Measurements from ENCODE around the gene EIF3M. TPM values are rescaled to one million over a fixed set of nuclear protein-coding genes. Genes with fewer than 3 reads are reported as not detected.
"Not testable (repeated sequence)": the region's sequence is repeated elsewhere in the genome, so short reads cannot be mapped to it uniquely, and the experiment has no call there.

EIF3M gene
- total RNA-seq, result 633 and 662 TPM in 2 replicates

DNA sequence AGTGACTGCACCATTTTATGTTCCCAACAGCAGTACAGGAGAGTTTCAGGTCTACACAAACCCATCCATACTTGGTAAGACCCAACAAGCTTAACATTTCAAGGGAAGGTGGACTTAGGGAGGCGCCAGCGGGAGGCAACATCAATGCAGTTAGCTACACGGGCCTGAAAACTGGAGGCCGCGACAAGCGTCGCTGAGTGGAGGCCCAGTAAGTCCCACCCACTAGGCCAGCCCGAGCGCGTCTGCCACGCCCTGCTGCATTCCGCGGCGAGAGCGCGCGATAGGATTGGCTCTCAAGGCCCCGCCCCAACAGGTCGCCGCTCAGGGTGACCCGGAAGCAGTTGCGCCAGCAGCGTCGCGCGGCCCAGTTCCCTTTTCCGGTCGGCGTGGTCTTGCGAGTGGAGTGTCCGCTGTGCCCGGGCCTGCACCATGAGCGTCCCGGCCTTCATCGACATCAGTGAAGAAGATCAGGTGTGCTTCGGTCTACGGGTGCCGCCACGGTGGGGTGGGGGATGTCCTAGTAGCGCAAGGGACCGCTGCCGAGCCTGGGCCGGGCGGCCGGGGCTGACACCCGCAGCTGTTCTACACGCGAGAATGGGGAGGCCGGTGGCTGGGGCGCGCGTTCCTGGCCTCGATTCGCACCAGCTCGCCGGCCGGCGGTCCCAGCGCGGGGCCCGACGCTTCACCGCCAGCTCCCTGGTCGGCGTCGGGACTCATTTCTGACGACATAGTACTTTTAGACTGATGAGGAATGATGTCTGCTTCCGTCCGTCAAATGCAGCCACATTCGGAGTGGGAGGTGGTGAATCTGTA is at the start of gene EIF3M:
EIF3M (plus strand) TSS at position 373 of the 813 bp plus-strand sequence; CDS start at position 430, 57 bp downstream.
- DNase-seq, result peak; percentile 98

DNA sequence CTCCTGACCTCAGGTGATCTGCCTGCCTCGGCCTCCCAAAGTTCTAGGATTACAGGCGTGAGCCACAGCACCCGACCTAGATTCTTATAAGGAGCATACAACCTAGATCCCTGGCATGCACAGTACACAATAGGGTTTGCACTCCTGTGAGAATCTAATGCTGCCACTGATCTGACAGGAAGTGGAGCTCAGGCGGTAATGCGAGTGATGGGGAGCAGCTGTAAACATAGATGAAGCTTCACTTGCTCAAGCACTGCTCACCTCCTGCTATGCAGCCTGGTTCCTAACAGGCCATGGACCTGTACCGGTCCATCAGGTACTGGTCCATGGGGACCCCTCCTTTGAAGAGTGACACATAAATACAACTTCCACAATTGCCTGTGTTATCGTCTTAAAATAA is 44.8 kb upstream of the EIF3M start:
- DNase-seq, result no peak

DNA sequence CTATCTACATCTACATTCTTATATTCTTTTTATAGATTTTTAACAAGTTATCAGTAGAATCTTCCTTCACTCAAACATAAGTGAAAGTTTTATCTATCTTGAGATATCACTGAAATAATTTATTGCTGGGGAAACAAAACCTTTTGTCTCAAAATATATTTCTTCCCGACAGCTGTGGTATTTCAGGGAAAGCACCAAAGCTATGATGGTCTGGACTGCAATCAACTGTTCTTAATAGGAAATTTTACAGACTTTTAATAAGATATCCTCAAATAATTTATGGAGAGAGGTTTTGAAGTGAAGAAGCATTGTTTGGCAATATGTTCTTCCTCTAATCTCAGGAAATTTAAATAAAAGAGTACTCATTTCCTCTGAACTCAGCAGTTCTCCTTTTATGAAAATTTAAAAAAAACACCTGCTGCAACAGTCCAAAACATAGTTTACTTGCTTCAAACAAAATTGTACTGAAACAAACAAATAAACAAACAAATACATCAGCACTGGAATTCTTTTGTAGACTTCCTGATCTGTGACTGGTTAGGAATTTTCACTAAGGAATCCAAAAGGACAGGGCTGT is 33.9 kb upstream of the EIF3M start:
- DNase-seq, result no peak

DNA sequence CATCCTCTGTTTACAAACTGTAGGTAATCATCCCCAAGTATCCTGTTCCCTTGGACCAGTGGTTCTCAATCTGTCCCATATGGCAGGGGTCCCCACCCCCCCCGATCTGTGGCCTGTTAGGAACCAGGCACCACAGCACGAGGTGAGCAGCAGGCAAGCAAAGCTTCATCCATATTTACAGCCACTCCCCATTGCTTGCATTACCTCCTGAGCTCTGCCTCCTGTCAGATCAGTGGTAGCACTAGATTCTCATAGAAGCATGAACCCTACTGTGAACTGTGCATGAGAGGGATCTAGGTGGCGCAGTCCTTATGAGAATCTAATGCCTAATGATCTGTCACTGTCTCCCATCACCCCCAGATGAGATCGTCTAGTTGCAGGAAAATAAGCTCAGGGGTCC is 33.4 kb upstream of the EIF3M start:
- no peak for DNase-seq

DNA sequence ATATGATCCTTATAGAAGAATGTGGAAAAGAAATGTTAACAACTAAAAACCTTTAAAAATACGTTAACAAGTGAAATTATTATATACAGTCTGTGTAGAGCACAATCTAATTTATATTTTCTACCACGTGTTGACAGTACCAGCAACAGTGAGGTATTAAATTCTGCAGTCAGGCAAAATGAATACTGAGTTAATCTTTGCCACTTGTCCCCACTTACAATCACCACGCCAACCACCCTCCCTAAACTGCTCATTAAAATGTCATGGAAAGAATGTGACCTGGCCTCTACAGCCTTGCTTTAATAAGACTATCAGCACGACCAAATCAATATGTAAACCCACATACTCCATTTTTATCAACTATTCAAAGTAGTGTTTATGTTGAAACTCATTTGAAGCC is 28.5 kb upstream of the EIF3M start:
- DNase-seq, result no peak

DNA sequence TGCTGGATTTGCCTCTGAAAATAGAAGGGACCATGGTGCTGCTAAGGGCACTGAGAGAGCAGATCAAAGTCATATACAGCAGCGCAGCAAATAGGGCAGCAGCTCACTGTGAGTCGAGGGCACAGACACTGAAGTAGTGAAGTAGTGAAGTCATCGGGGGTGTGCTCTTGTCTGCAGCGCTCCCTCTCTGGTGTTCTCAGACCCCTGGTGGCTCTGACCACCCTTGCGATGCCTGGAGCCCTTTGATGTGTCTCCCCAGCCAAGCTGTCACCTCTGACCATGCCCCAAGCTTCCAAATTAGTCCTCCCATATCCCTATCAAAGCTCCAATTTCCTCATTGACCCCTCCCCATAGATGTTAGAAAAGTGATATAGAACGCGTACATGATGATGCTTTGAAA is 27.7 kb upstream of the EIF3M start:
- DNase-seq, result no peak

DNA sequence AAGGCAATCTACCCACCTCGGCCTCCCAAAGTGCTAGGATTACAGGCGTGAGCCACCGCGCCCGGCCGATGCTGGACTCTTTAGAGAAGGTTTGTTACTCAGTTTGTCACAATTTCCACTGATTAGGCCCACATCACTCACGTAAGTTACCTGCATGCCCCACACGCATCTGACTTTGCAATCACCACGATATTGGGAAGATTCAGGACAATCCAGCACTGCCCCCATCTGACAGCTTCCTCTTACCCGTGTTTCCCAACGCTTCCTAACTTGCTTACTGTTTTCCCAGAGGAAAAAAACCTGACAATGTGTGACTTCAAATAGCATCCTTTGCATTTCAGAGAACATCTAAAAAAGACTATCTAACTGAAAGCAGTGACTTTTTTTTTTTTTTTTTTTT is 21.8 kb upstream of the EIF3M start:
- DNase-seq, result no peak

DNA sequence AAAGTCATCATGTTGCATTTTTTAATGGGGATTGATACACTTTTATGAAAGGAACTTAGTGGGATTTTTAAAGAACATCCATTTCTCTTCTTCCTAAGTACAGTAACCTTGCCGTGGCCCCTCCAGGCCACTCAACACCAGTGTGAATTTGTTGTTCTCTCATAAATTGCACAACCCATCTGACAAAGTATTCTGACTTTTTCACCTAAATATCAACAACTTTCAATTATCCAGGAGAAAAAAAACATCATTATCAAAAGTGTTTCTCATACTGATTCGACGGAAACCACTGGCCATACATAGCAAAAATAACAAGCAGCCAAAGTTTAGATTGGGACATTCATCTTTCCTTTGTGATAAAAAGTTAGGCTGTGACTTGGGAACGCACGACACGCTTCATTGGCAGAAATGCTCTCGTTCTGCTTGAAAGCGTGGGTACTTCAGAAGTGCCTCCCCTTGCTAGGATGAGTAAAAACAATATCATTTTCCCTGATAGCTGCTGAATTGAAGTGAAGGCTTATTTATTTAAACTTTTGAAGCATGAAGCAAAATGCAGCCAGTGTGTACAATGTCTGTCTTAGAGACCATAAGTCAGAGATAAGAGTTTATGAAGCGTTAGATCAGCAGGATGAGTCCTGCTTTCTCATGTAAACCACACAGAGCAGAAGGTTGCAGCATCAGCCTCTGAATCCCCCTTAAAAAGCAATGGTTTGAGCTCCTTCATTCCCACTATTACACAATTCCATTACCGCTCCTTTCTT is 20.6 kb upstream of the EIF3M start:
- no peak for DNase-seq

DNA sequence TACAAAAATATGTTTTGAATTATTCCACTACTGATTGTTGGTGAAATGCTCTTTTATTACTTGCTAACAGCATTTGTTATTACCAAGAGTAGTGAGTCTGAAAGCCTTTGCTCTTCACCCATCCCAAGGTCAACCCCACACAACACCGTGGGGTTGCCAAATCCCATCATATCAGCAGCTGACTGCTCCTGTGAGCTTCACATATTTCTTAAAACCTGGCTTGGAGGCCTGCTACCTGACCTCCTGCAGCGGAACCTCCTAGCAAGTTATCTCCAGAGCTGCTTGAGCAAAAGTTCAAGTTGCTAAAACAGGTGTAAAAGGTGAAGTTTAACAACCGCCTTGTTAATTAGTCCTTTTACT is 20.1 kb upstream of the EIF3M start:
- no peak for DNase-seq

DNA sequence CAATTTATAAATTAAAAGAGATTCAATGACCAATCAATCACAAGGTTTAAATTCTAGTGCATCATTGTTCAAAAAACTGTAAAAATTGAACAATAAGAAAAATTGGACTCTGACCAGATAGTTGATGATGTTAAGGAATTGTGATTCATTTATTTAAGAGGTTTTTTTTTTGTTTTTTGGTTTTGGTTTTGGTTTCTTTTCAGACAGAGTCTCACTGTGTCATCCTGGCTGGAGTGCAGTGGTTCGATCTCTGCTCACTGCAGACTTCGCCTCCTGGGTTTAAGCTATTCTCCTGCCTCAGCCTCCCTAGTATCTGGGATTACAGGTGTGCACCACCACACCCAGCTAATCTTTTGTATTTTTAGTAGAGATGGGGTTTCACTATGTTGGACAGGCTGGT is 17.1 kb upstream of the EIF3M start:
- no peak for DNase-seq

DNA sequence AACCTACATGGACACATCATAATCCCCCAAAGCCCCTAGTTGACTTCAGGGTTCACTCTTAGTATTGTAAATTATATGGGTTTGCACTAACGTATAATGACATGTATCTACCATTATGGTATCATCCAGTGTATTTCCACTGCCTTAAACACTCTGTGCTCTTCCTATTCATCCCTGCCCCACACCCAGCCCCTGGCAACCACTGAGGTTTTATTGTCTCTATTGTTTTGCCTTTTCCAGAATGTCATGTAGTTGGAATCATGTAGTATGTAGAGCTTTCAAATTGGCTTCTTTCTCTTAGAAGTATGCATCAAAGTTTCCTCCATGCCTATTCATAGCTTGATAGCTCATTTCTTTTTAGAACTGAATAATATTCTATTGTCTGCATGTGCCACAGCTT is 16.5 kb upstream of the EIF3M start:
- no peak for DNase-seq

DNA sequence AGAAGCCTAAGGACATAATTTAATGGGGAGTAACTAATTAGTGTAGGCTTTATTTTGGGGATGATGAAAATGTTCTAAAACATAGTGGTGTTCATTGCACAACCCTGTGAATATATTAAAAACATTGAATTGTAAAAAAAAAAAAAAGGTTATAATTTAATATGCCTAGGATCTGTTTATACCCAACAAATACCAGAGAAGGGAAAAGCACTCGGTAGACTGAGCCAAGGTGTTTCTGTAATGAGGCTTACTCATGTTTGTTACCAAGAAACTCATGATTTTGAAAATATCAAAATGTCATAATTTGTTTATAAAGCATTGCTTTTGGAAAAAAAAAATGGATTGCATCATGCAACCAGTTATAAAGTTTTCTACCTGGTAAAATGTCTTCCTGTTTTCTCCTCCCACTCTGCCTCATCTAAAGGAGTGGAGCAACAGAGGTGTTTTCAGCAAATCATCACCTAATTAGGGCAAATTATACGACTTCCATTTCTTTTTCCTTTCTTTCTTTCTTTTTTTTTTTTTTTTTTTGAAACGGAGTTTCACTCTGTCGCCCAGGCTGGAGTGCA is 14.2 kb upstream of the EIF3M start:
- no peak for DNase-seq

DNA sequence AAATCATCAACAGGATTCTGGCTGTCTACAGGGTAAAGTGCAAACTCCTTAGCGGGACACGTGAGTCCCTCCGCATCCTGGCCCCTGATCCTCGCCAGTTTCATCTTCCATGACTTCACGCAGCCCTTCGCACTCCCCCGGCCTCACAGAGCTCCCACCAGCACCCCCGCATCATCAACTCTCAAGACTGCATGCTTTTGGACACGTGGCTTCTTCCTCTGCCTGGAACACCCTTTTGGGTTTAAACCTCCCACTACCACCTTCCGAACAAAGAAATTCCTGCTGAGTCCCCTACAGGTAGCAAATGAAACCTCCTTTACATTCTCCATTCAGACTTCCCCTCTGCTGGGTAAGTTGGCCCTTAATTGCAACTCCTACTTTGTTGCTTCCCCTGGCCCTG is 12.6 kb upstream of the EIF3M start:
- no peak for DNase-seq

DNA sequence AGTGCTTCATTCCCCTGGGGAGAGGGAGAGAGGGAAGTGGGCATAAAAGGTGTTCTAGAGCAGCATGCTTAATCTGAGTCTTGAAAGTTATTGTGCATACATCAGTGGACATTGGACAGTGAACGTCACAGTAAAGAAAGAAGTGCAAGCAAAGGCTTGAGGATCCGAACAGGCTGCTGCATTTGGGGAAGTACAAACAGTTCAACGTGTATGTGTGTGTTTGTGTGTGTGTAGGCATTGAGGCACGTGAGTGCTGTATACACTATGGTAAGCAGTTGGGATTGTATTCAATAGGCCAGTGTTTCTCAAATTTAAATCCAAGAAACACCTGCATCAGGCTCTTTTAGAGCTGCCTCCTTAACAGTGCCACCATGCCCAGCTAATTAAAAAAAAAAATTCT is 10.4 kb upstream of the EIF3M start:
- no peak for DNase-seq

DNA sequence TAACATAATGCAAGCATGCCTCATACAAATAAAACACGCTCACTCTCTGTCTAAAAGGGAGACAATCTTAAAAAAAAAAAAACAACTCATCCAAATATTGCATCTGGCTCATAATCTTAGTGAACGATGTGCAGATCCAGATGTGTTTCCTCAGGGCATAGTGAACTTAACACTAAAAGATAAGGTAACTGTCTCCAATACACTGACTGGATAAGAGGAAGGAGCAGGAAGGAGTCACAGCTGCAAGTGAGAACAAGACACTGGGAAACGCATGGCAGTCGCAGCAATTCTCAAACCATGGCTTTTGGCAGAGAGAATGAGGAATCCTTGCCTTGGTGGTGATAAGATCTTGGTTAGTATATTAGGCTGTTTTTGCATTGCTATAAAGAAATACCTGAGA is 9.2 kb upstream of the EIF3M start:
- DNase-seq, result no peak

DNA sequence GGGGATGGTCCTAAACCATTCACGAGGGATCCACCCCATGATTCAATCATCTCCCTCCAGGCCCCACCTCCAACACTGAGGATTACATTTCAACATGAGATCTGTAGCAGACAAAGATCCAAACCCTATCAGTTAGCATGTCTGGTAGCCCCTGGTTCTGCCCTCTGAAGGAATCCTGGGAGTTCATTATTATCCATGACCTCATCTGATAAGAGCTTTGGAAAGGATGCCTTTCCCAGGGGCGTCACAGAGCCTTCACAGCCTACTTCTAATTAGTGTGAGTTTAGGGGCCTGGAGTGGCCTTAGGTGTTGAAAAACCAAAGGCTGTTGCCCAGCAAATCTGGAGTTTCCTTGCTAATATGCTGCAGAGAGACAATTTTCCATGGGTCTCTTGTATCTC is 8.6 kb upstream of the EIF3M start:
- no peak for DNase-seq

DNA sequence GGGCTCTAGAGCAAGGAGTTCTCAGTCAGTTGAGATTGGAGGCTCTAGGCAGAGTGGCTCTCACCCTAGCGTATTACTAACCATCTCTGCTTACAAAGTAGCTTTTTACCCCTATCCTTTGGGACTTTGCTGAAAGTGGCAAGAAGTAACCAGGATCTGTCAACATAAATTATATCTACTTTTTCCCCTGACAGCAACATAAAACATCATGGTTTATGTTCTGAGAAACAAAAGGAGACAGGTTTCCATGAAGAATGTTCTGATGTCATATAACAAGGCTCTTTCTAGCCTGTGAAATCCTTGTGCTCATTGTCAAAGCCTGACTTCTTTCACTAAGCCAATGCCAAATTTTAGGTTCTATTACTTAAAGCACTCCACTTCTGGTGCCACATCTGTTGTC is 7.2 kb upstream of the EIF3M start:
- DNase-seq, result no peak

DNA sequence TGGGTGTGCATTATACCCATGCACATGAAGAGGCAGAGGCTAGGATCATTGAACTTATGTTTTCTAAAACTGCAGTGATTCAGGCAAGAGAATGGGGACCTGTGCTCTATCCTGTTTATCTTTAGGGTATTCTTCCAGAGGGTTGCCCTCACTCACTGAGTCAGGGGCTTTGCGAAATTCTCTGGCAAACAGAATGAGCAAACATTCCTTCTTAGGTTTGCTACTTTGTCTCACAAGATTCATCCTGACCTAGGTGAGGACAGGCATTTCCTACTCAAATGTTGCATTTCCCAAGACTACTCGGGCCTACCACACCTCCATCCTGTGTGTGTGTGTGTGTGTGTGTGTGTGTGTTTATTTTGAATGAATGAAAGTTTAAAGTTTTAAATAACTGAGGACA is 2.7 kb upstream of the EIF3M start:
- DNase-seq, result no peak

DNA sequence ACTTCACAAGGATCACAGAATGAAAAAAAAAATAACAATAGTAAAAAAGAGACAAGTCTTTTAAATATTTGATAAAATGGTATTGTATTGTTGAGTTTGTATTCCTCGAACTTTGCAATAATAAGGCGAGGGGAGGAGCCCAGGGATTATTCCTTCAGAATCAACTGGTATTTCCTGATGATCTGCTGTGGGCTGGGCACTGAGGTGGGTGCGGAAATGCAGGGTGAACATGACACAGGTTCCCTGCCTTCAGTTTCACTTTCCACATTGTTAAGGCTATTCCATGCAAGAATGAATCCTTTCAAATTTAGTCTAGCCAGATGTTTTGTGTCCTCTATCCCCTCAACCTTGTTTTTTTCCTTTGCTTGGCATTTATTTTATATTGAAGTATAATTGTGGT is 2.1 kb upstream of the EIF3M start:
- DNase-seq, result no peak

DNA sequence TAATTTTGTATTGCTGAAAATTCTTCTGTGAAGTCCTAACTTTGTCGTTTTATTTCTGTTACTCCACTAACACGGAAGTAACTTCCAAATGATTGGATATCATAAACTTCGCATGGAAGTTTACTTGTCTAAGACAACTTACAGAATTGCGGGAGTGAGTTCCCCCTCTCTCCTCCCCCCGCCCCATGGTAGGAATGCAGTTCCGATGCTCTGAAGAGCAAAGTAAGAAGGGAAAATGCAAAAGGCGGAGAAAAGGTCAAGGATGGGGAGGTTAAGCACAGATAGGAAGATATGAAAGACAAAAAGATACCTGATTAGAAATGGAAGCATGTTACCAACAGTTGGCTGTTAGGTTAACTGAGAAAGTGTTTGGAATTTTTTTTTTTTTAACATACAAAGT is 1.3 kb downstream of the EIF3M start:
- DNase-seq, result peak; percentile 19

DNA sequence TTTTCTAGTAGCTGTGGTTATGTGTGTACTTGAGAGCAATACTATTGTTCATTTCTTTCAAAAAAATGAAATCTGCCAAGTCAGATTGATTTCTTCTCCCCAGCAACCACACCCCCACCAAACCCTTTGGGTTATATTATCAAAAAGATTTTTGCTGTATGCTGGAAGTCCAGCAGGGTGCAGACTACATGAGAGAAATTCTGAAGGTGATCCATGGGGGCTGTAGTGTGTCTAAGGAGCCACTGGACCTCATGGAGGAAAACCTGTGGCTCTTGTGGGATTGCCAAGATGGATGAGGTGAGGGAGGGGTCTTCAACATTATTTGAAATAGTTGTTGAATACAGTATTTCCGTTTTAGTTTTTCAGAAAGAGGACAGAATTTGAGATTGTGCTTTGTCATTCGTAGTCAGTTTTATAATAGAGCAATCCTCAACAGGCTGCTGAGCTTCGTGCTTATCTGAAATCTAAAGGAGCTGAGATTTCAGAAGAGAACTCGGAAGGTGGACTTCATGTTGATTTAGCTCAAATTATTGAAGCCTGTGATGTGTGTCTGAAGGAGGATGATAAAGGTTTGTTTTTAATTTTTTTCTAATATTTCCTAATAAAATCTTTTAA is 3.1 kb downstream of the EIF3M start:
- peak; percentile 54 for DNase-seq

DNA sequence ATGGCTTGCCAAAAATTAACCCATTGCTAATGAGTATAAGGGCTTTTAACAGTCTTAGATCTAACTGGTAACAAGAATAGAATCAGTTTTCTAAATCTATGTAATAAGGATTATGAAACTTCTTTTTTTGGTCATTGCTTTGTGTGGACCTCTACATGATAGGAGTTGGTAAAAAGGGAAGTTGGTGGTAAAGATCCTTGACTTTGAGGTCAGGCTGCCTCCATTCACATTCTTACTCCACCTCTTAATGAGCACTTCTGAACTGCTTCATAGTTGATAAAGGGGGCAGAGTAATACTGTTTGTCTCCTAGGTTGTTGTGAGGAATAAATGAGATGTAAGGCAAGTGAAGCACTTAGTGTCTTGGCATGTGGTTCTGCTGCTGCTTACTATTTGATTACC is 10.6 kb downstream of the EIF3M start:
- no peak for DNase-seq

DNA sequence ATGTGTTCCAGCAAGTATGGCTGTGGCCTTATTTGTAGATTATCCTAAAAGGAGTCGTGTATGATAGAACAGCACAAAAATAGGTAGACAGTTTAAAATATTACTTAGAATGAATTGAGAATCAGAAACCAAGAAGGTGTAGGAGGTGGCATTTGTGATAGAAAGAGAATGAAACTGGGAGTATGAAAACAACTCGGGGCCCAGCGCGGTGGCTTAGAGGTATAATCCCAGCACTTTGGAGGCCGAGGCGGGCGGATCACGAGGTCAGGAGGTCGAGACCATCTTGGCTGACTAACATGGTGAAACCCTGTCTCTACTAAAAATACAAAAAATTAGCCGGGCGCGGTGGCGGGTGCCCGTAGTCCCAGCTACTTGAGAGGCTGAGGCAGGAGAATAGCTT is 12.5 kb downstream of the EIF3M start:
- DNase-seq, result not testable (repeated sequence)

Data from dermis blood vessel endothelial cell (primary cell).